ENCODE measurements around the gene AOC3.
"Not testable (repeated sequence)": the region's sequence is repeated elsewhere in the genome, so short reads cannot be mapped to it uniquely, and the experiment has no call there.

Gene AOC3

DNA sequence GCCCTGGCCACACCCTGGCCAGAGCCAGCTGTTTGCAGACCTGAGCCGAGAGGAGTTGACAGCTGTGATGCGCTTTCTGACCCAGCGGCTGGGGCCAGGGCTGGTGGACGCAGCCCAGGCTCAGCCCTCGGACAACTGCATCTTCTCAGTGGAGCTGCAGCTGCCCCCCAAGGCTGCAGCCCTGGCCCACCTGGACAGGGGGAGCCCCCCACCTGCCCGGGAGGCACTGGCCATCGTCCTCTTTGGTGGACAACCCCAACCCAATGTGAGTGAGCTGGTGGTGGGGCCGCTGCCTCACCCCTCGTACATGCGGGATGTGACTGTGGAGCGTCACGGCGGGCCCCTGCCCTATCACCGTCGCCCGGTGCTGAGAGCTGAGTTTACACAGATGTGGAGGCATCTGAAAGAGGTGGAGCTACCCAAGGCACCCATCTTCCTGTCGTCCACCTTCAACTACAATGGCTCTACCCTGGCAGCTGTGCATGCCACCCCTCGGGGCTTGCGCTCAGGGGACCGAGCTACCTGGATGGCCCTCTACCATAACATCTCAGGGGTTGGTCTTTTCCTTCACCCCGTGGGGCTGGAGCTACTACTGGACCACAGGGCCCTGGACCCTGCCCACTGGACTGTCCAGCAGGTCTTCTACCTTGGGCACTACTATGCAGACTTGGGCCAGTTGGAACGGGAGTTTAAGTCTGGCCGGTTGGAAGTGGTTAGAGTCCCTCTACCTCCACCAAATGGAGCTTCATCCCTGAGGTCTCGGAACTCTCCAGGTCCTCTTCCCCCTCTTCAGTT is 6.0 kb upstream of the AOC3 start:
- no peak for DNase-seq

DNA sequence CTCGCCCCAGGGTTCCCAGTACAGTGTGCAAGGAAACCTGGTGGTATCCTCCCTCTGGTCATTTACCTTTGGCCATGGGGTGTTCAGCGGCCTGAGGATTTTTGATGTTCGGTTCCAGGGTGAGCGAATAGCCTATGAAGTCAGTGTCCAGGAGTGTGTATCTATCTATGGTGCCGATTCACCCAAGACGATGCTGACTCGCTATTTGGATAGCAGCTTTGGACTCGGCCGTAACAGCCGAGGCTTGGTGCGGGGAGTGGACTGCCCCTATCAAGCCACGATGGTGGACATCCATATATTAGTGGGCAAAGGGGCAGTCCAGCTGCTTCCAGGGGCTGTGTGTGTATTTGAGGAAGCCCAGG is 5.5 kb upstream of the AOC3 start:
- no peak for DNase-seq

DNA sequence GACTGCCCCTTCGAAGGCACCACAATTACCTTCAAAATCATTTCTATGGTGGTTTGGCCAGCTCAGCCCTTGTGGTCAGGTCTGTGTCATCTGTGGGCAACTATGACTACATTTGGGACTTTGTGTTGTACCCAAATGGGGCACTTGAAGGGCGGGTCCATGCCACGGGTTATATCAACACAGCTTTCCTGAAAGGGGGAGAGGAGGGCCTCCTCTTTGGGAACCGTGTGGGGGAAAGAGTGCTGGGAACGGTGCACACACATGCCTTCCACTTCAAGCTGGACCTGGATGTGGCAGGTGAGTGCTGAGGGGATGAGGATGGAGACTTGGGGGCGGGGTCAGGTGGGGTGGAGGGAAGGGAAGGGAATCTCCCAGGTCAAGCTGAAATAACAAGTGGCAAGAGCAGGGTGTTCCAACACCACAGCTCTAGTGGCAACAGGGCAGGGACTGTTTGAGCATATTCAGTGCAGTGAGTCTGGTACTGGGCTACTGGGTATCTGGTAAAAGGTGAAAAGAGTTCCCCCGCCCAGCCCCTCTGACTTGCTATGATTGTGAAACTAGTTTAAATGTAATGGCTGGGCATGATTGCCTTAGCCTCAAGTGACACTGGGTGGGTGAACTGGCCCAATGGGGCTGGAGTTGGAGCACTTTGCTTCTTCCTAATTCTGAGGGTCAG is 4.9 kb upstream of the AOC3 start:
- peak; percentile 72 for DNase-seq

DNA sequence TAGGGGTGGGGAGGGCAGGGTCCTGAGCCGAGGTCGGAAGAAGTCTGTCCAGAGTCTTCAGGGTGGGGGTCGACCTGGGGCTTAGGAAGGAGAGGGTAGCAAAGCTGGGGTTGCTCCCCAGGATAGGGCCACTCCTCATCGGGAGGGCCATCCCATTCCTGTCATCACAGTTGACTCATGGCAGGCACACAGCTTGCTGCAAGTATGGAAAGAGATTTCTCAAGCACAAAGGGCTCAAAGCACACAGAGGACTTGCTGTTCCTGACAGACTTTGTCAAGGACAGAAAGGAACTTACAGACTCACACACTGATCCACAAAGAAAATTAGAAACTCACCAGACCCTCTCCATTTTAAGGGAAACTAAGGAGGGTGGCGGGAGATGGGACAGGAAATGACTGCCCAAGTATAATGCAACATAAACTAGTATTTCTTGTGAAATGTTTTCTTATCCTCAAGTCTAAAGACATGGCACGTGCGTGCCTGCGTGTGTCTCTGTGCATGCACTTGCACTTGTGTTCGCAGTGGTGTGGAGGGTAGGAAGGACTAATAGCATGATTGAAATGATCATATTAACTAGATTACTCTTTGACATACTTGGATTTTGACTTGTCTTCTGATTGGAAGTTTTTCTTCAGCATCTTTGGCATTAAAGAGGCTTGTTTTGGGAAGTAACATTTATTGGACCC is 4.3 kb upstream of the AOC3 start:
- DNase-seq = no peak

DNA sequence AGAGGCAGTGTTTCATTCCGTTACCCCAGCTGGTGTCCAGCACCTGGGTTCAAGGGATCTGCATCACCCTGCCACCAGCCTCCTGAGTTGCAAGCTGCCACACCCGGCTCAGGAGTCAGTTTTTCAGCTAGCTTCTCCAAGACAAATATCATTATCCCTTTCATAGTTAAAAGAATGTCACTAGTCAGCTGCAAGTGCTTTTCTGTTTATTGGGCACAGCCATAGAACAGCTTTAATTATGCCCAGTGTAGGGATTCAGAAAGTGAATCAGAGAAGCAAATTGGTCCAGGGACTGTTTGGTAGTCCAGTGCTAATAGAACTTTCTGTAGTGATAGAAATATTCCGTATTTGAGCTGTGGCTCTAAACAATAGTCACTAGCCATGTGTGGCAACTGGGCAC is 2.9 kb upstream of the AOC3 start:
- DNase-seq = no peak

DNA sequence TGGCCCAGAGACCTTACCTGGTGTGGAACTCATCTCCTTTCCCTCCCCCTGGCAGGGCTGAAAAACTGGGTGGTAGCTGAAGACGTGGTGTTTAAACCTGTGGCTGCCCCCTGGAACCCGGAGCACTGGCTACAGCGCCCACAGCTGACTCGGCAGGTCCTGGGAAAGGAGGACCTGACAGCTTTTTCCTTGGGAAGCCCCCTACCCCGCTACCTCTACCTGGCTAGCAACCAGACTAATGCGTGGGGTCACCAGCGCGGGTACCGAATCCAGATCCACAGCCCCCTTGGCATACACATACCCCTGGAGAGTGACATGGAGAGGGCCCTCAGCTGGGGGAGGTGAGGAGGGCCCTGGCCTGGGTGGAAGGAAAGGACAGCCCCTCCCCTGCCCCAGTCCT is 2.0 kb upstream of the AOC3 start:
- DNase-seq = no peak

DNA sequence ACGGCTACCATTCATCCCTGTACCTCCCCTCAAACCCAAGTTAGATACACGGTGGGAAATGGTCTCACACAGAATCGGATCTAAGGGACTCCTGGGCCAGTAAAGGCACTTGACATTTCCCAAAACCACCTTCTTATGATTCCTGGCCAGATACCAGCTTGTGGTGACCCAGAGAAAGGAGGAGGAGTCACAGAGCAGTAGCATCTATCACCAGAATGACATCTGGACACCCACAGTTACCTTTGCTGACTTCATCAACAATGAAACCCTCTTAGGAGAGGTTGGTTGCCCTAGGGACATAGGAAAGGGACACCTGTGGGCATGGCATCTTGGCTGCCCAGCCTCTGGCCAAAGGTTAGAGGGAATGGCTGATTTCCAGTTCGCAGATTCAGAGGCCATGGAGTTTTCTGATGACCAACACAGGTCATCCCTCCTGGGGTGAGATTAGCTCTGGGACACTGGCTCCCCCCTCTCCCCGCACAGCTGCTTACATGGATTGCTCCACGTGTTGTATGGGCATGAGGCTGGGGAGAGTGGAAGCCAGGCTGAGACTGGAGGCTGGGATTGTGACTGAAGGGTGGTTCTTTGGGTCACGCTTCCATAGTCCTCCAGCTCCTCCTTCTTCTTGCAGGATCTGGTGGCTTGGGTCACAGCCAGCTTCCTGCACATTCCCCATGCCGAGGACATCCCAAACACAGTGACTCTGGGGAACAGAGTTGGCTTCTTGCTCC is 1.4 kb upstream of the AOC3 start:
- no peak for DNase-seq

DNA sequence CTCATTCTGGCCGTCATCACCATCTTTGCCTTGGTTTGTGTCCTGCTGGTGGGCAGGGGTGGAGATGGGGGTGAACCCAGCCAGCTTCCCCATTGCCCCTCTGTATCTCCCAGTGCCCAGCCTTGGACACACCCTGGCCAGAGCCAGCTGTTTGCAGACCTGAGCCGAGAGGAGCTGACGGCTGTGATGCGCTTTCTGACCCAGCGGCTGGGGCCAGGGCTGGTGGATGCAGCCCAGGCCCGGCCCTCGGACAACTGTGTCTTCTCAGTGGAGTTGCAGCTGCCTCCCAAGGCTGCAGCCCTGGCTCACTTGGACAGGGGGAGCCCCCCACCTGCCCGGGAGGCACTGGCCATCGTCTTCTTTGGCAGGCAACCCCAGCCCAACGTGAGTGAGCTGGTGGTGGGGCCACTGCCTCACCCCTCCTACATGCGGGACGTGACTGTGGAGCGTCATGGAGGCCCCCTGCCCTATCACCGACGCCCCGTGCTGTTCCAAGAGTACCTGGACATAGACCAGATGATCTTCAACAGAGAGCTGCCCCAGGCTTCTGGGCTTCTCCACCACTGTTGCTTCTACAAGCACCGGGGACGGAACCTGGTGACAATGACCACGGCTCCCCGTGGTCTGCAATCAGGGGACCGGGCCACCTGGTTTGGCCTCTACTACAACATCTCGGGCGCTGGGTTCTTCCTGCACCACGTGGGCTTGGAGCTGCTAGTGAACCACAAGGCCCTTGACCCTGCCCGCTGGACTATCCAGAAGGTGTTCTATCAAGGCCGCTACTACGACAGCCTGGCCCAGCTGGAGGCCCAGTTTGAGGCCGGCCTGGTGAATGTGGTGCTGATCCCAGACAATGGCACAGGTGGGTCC is 607 bp downstream of the AOC3 start:
- not testable (repeated sequence) for DNase-seq

DNA sequence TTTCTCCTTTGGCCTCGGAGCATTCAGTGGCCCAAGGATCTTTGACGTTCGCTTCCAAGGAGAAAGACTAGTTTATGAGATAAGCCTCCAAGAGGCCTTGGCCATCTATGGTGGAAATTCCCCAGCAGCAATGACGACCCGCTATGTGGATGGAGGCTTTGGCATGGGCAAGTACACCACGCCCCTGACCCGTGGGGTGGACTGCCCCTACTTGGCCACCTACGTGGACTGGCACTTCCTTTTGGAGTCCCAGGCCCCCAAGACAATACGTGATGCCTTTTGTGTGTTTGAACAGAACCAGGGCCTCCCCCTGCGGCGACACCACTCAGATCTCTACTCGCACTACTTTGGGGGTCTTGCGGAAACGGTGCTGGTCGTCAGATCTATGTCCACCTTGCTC is 1.4 kb downstream of the AOC3 start:
- no peak for DNase-seq

DNA sequence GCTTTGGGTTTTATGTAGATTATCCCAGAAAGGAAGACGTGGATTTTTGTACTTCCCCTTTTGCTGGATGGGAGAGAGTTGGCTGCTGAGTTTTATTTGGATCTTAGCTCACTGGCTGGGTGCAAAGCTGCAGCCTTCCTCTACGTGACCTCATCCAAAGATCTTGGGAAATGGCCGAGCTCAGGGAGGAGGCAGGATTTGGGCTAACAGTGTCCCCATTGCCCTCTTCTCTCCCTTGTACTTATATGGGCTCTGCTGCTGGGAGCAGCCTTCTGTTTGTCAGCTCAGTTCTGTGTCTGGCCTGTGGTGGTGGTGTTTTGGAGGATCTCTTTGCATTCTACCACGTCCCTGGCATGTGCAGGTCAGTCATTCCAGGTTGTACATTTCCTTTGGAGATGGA is 2.0 kb downstream of the AOC3 start:
- no peak for DNase-seq

DNA sequence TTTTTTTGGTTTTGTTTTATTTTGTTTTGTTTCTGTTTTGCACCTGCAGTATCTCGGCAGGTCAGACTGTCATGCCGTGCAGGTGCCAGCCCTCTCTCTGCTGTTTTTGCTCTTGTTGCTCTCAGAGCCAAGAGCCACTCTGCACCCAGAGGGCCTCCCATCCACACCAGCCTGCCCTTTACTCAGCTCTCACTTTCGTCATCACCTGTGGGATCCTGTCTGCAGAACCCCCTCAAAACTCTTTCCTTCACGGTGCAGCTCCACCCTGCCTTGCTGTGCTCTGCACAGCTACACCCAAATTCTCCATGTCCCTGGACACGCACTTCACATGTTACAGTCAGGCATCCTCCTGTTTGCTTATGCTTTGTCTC is 2.6 kb downstream of the AOC3 start:
- no peak for DNase-seq

DNA sequence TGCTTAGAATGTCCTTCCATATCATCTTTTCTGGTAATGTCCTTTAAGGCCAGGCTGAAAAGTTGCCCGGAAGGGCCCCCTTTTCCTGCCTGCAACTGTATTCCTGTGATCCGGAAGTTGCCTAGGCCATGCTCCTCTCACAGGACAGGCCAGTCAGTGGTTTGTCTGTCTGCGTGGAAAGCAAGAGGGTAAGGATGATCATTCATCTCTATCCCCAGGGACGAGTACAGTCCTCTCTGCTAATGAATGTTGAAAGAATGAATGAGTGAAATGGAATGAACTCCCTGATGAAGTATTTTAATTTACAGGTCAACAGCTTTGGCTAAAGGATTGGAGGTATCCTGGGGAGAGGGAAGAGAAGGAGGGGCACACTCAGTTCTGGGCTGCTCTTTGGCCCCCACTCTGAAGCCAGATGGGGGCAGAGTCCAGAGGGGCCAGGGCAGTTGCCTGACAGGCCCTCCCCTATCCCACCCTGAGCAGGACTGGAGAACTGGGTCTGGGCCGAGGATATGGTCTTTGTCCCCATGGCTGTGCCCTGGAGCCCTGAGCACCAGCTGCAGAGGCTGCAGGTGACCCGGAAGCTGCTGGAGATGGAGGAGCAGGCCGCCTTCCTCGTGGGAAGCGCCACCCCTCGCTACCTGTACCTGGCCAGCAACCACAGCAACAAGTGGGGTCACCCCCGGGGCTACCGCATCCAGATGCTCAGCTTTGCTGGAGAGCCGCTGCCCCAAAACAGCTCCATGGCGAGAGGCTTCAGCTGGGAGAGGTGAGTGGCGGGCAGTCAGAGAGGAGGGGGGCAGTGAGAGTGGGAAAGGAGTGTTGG is 3.2 kb downstream of the AOC3 start:
- no peak for DNase-seq

DNA sequence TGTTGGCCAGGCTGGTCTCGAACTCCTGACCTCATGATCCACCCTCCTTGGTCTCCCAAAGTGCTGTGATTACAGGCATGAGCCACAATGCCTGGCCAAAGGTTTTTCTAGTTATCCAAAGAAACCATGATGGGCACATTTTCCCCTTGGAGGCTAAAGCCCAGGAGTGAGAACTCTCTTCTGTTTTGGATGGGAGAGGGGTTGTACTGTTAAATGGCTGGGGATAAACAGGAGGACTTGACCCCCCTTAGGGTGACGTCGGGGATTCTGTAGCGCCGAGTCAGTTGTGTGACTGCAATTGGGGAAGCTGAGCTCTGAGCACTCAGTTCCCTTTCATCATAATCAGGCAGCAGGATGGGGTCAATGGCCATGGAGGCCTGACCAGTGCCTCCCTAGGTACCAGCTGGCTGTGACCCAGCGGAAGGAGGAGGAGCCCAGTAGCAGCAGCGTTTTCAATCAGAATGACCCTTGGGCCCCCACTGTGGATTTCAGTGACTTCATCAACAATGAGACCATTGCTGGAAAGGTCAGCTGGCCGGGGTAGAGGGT is 4.1 kb downstream of the AOC3 start:
- DNase-seq = no peak

DNA sequence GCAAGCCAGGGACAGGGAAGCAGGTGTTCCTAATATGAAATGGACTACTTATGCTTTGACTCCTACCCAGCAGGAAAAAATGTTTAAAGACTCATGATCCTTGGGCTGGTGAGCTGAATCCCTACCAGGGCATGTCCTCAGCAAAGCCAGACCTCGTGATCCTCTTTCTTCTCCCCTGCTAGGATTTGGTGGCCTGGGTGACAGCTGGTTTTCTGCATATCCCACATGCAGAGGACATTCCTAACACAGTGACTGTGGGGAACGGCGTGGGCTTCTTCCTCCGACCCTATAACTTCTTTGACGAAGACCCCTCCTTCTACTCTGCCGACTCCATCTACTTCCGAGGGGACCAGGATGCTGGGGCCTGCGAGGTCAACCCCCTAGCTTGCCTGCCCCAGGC is 5.1 kb downstream of the AOC3 start:
- DNase-seq = not testable (repeated sequence)

DNA sequence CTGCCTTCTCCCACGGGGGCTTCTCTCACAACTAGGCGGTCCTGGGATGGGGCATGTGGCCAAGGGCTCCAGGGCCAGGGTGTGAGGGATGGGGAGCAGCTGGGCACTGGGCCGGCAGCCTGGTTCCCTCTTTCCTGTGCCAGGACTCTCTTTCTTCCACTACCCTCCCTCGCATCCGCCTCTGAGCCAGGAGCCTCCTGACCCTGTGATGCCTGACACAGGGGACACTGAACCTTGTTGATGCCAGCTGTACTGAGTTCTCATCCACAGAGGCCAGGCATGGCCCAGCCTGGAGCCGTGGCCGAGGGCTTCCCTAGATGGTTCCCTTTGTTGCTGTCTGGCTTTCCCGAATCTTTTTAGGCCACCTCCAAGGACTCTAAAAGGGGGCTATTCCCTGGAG is 5.5 kb downstream of the AOC3 start:
- not testable (repeated sequence) for DNase-seq

DNA sequence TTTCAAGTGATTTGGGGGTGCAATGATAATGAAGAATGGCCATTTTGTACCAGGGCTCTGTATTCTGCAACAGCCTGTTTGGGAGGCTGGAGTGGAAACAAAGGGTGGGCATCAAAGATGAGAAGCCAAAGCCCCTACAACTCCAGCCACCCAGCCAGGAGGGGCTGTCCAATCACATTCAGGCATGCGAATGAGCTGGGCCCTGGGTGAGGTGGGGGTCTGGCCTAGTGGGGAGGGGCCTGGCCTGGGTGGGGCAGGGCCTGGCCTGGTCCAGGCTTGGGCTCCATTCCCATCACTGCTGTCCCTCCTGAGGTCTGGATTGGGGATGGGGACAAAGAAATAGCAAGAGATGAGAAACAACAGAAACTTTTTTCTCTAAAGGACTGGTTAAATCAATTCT is 6.4 kb downstream of the AOC3 start:
- DNase-seq = no peak

DNA sequence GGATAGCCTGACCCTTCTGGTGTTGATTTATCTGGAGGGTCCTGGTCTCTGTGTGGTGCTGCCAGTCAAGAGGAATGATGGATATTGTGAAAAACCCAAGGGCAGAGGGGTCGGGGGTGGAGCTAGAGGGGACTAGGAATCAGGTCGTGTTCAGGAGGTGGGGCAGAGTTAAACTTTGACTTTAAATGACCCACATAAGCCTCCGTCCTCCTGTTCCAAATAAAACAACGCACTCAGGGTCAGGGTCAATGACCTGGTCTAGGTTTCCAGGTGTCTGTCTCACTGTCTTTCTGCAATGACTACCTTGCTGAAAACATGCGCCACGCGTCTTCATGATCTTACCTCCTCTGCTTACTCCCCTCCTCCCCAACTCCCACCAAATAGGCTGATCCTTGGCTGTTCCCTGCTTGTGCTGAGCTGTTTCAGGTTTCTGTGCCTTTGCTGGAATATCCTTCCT is 14.7 kb downstream of the AOC3 start:
- DNase-seq = no peak

DNA sequence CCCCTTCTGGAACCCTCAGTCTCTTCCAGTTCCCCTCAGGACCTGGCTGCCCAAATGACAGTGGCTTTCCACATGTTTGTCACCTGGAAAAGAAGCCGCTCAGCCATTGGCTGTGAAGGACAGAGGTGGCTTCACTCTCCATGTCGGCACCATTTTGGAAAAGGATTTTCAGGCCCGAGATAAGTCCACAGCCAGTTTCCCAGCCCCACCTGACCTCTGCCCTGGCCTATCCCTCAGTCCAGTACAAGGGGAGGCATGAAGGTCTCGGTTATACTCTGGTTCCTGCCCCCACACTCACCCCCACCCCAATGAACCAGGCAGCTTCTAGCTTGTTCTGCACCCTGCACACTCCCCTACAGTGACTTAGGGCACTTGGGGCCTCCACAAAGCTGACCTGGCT is 15.2 kb downstream of the AOC3 start:
- no peak for DNase-seq

DNA sequence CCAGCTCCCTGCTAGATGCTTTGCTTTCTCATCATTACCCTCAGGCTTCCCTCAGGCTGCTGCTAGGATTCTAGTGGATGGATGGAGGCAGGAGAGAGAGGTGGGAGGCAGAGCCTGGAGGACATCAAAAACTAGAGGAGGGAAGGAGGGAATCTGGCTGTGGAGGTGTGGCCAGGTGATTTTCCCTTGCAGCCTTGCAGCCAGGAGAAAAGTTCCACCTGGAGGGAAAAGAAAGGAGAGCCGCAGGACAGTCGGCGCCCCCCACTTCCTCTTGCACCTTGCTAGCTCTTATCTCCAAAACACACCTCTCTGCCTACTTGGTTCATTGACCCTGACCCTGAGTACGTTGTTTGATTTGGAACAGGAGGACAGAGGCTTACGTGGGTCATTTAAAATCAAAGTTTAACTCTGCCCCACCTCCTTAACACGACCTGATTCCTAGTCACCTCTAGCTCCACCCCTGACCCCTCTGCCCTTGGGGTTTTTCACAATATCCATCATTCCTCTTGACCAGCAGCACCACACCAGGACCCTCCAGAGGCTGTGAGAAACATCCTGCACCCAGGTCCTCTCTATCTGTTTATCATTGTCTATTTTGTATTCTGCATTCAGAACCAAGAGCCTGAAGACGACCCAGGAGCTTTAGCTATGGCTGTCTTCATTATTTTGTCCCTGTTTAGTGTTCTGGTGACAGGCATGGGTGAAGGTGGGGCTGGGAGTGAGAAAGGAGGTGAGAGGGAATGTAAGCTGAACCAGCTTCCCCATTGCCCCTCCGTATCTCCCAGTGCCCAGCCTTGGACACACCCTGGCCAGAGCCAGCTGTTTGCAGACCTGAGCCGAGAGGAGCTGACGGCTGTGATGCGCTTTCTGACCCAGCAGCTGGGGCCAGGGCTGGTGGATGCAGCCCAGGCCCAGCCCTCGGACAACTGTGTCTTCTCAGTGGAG is 15.9 kb downstream of the AOC3 start:
- no peak for DNase-seq

DNA sequence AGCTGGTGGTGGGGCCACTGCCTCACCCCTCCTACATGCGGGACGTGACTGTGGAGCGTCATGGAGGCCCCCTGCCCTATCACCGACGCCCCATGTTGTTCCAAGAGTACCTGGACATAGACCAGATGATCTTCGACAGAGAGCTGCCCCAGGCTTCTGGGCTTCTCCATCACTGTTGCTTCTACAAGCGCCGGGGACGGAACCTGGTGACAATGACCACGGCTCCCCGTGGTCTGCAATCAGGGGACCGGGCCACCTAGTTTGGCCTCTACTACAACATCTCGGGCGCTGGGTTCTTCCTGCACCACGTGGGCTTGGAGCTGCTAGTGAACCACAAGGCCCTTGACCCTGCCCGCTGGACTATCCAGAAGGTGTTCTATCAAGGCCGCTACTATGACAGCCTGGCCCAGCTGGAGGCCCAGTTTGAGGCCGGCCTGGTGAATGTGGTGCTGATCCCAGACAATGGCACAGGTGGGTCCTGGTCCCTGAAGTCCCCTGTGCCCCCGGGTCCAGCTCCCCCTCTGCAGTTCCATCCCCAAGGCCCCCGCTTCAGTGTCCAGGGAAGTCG is 16.8 kb downstream of the AOC3 start:
- DNase-seq = not testable (repeated sequence)
